Renal pelvis (tissue), 4 donors: ENCODE data around the gene RNLS. TPM values are rescaled to one million over a fixed set of nuclear protein-coding genes. Genes with fewer than 3 reads are reported as not detected.
"Not testable (repeated sequence)": the region's sequence is repeated elsewhere in the genome, so short reads cannot be mapped to it uniquely, and the experiment has no call there.

Experiments used
- DNase-seq: peaks from one replicate; pipeline ENCODE4 v3.0.0-alpha.2; 2013
- polyA plus RNA-seq, 3 donors: library from polyadenylated mRNA; unstranded; fragments of 120-200 nt; gene quantifications; one replicate each; pipeline ENCODE4 v1.2.1, GENCODE V29; 2013; ENCODE audit not compliant: insufficient read length in 3 of 3

RNLS gene
- polyA plus RNA-seq, 3 donors = 16.8 to 18.4 (median 16.9) TPM

DNA sequence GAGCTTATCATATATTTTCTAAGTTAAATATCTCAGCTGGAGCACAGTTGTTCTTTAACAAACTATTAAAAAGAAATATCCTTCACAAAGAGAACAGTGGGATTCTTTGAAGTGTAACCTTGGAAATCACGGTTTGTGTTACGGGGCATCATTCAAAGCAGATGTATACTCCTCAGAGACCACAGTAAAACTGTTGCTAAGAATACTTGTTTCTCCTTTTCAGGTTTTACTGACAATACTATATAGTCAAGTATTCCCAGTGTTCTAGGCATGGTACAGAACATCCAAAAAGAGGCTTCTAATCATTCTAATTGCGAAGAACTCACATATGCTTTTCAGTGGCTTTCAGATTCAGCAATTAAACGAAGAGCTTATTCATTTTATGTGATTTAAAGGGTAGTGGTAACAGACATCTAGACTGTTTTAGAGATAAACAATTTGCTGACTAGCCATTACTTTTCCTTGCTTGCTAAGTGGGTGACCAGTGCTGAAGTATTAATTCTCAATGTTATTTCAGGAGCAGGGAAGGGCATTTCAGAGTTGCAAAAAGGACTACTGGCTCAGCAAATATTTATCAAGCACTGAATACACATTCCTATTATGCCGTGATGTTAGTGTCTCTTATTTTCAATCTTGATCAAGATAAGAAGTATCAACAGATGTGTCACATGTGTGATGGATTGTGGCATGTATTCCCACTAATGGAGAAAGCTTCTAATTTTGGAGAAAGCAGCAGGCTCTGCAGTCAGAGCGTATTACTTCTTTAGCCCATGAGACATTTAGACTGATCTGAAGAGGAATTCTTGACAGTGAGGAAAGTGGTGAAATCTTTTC is 236.8 kb downstream of the RNLS start:
- DNase-seq = no peak

DNA sequence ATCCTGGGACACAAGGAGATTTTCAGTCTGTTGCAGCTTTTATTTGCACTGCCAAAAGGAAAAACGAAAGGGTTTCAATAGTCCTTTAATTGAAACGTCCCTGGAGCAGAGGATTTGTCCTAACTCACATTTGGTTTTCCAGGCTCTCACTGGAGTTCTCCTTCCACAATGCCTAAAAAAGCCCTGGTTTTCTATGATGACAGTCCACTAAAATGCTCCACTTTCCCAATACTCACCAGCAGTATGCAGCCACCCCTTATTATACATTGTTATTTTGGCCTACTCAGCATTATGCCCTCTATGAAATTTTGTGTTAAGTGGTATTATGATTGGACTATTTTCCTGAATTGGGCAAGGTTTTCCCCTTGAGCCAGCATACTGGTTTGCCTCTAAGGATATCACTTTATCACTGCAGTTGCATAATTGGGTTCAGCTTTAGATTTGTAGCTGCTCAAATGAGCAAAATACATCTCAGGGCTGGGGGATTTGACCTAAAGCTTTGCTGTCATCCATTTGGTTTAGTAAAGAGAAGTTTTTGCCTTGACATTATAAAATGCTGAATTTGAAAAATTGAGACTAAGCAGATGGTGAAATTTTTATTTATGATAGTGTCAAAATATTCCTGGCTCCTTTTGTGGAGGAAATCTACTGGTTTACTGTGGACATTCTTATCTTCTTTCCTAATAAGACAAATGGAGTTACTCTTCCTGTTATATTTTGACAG is 239.2 kb downstream of the RNLS start:
- DNase-seq = no peak

- DNase-seq = no peak
Observed at GRCh38 chr10:88342733-88343310, 240.3 kb downstream of the RNLS start.

- no peak for DNase-seq
Observed at GRCh38 chr10:88337134-88337533, 246.0 kb downstream of the RNLS start.

DNA sequence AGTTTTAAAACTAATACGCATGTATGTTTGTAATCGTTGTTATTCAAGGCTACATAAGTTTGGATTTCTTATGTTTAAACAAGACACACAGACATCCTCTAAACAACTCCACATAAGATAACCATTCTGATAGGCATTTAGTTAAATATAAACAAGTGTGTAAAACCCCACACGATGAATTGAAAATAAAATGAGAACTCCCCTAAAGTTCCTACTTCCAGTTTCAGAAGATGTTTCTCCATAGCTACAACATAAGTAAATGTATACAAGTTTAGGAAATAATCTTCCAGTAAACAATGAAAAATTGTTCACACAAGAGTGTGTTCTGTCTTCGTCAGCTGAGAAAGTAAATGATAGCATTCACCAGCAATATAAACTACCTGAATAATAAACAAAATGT is 246.8 kb downstream of the RNLS start:
- no peak for DNase-seq

DNA sequence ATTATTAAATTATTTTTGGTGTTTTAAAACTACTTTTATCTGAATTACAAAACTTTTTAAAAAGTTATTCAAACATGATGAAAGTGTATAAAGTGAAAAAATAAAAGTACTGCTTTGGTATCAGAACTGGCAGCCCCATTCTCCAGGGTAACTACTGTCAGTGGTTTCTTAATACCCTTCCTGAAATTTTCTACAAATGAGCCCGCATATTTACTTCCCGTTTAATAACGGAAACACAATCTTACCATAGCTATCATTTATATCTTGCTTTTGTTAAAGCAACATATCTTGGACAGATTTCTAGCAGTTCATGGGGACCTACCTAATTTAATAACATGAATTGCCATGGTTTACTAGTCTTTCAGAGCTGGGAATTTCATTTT is 249.9 kb downstream of the RNLS start:
- DNase-seq = no peak

GRCh38 chr10:88332503-88333247 is 250.4 kb downstream of the RNLS start:
- DNase-seq = no peak

DNA sequence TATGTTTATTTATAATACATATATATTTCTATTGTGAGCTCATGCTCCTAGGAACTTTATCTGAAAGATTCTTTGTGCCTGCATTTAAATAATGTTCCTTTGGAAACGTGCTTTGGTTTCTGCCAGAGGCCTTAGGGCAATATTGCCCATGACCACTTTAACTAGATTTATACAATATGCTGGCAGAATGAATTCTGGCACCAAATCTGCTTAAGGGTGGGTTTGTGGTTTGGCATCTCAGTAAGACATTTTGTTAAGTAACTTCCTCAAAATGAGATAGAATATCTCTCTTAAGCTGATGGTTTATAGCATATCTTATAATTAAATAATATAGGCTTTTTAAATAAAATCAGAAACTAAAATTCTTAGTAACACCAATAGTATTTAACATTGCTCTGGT is 252.9 kb downstream of the RNLS start:
- DNase-seq = no peak

- DNase-seq = no peak
Observed at GRCh38 chr10:88322324-88323063, 260.6 kb downstream of the RNLS start.

GRCh38 chr10:88319960-88320517 is 263.1 kb downstream of the RNLS start:
- DNase-seq = no peak

DNA sequence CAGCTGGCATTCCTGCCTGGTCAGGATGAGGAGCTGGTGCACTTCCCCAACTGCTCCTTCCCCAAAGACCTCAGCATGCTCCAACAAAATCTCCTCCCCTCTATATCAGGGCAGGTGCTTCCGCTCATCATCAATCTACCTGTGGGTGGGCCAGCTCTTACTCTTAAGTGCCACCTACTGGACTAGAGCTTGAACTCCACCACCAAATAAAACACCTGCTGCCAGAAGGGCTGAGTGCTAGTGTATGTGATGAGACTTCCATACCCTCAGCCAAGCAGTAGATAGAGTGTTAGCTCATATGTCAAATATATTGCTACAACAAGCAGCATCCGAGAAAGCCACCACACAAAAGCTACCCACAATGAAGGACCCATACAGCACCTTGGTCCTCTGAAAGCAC is 264.3 kb downstream of the RNLS start:
- DNase-seq = no peak

- DNase-seq = no peak
Observed at GRCh38 chr10:88317099-88317498, 266.0 kb downstream of the RNLS start.

DNA sequence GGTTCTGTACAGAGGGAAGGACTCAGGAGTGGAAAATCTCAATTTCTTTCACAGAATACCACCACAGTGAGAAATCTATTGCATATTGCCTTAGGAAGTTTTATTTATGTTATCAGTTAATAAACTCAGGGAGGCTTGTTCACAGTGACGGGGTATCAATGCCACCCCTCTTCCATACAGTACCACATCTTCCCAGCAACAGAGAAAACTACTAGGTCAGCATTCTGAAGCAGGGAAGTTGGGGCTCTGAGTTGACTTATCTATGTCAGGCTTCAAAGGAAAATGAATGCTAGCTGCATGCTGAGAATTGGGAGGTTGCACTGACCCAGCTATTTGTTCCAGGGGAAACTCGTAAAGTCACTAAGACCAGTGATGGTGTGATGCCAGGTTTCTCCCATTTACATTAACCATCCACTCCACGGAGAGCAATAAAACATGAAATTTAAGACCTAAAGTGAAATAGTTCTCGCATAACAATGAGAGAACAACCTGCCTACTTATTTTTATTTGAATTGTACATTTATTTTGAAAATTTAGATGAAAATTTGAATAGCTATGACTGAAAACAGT is 266.7 kb downstream of the RNLS start:
- DNase-seq = no peak

DNA sequence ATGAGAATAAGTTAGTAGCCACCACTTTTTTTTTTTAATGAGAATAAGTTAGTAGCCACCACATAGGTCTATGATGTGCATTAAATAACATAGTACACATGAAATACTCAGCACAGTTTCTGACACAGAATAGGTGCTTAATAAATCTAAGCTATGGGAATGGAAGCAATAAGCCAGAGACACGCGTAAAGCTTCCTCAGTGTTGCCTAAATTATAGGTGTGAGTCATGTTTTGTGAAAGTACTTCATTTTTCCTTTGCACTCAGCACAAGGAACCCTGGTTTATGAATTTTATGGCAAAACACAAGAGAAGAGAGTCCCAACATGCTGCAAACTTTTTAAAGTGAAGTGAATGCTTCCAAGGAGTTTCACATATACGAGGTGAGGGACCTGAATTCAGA is 267.4 kb downstream of the RNLS start:
- no peak for DNase-seq

- no peak for DNase-seq
Observed at GRCh38 chr10:88314362-88314761, 268.8 kb downstream of the RNLS start.

DNA sequence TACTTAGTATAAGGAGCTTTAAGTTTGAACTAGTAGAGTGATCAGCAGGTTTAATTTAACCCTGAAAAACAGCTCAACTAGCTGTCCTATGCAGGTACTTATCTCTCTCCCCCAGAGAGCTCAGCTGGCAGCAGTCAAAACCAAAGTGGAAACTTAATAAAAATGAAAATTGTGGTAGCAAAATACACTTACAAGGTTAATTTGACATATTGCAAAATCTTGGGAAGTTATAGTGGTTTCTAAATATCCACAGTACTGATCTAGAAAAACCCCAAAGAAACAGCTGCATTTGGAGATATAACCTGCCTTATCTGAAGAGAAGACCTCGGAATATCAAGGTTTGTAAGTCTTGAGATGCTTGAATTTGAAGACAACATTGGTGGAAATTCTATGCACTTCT is 269.2 kb downstream of the RNLS start:
- DNase-seq = no peak

DNA sequence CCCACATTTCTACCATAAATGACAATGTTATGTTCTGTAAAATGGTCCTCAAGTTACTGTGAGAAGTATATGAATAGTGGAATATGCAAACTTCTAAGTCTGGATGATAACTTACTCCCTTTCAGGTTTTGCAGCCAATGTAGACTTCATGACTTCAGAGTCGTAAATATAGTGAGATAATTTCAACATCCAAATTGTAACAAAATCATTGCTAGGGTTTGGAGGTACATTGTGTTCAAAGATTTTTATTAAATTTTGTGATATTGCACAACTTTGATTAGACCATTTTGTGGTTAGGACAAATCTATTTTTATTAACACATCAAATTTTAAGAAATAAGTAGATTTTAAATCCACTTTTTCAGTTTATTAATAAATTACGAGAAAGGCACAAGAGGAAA is 270.3 kb downstream of the RNLS start:
- no peak for DNase-seq

DNA sequence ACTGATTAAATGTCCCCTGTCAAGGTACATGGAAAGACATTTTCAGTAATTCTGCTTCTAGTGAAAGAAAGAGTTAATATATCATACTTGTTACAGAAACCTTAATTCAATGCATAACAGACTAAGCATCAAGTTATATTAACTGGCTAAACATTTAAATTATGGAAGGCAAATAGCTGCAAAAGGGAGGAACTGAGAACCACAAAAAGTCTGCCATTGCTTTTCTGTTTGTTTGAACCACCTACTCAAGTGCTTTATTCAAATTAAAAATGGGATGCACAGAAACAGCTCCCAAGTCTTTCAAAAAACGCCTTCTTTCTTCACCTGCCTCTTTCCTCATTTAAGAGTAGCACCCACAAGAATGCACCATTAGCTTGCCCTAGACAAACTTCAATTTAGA is 271.9 kb downstream of the RNLS start:
- DNase-seq = no peak

GRCh38 chr10:88309365-88309764 is 273.8 kb downstream of the RNLS start:
- no peak for DNase-seq

- DNase-seq = not testable (repeated sequence)
Observed at GRCh38 chr10:88308361-88308760, 274.8 kb downstream of the RNLS start.

GRCh38 chr10:88299787-88300186 is 283.3 kb downstream of the RNLS start:
- no peak for DNase-seq
